Activated gamma-delta T cell (primary cell): ENCODE data around the gene NOP14.
"Not testable (repeated sequence)": the region's sequence is repeated elsewhere in the genome, so short reads cannot be mapped to it uniquely, and the experiment has no call there.

Experiments used
- DNase-seq: peaks from one replicate; lab custom pipeline; 2025; lab: John Stamatoyannopoulos, UW

NOP14 gene

DNA sequence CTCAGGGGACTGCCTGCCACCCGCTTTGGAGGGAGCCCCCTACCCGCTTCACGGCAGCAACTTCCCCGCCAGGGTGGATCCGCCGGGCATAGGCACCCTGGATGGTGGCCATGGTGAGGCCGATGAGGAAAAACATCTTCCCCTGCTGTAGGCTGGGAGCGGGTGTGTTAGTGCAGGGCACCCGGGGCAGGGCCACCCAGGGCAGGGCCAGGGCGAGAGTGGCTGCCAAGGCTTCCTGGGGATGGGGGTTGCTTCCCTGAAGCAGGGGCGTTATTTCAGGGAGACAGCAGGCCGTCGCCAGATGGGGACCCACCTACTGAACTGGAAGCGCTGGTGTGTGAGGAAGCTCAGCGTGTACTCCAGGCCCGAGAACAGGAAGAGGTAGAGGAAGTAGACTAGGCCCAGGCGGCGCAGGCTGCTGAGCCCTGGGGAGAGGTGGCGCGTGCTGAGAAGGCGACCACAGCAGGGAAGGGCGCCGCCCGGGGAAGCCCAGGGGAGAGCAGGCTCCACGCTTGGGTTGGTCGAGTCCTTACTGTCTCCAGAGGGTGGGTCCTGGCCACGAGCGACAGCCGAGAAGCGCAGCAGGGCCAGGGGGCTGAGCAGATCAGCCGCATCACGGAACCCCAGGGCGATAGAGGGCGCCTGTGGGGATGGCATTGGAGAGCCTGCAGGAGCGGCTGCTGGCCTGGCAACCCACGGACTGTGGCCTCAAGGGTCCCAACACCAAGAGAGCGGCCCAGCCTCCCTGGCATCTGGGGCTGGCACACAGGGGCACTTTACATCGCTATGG is 31.5 kb downstream of the NOP14 start:
- peak; percentile 46 for DNase-seq

DNA sequence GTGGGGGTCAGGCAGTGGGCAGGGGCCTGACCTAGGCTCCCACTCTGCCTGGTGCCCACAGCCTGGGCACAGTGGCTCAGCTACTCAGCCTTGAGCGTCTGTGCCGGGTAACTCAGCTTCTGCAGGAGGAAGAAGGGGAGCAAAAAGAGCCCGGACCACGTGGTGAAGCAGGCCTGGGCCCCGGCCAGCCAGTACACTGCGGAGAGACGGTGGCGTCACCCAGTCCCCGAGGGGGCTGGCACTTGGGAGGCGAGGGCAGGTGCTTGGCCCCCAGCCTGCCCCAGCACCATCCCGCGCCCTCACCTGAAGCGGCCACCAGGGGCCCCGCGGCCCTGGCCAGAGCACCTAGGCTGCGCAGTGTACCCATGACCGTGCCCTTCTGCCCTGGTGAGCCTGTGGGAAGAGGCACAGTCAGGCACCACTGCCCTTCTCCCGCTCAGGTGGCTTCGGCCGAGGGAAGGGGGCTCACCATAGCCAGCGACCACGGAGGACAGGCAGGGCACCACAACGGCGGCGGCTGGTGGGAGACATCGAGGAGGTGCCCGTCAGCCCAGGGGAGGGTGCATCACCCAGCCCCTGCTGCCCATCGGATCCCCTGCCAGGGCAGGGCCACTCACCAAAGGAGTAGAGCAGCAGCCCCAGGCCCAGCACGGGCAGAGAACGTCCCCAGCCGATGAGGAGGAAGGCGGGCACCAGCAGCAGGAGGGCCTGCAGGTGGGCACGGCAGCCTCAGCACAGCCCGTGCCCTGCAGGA is 32.3 kb downstream of the NOP14 start:
- no peak for DNase-seq

DNA sequence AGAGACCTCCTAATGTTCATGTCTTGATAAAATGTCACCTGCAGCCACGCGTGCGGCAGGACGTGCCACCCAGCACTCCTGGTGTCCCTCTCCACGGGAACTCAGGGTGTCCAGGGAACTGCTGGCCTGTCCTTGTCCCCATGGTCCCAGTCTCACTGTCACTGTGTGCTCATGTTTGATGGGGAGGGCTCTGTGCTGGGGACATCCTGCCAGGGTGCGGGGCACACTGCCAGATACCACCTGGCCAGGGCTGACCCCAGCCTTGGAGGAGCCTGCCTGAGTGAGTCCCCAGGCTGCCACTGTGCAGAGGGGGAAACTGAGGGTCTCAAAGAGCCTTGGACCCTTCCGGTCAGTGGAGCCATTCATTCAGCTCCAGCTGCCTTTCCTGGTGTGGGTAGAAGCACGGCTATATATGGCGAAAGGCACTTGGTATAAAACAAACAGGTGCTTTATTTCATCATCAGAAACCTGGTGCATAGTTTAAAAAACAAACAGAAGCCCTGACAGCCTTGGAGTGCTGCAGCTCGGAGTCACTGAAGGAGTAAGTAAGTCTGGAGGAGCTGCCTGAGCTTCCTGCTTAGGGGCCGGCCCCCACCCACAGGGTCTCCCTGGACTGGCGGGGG is 33.0 kb downstream of the NOP14 start:
- DNase-seq, result no peak

DNA sequence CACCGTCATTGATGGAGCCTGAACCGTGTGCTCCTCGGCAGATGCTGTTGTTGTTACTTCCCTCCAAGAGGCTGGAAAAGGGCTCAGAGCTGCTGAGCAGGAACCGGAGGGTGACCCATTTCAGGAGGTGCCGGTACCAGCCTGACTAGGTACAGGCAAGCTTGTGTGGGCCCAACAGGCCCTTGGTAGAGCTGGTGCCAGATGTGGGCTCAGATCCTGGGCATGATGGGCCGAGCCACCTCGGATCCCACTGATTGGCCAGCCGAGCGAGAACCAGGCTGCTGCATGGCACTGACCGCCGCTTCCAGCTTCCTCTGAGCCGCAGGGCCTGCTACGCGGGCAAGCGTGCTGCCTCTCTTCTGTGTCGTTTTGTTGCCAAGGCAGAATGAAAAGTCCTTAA is 33.7 kb downstream of the NOP14 start:
- DNase-seq, result no peak

DNA sequence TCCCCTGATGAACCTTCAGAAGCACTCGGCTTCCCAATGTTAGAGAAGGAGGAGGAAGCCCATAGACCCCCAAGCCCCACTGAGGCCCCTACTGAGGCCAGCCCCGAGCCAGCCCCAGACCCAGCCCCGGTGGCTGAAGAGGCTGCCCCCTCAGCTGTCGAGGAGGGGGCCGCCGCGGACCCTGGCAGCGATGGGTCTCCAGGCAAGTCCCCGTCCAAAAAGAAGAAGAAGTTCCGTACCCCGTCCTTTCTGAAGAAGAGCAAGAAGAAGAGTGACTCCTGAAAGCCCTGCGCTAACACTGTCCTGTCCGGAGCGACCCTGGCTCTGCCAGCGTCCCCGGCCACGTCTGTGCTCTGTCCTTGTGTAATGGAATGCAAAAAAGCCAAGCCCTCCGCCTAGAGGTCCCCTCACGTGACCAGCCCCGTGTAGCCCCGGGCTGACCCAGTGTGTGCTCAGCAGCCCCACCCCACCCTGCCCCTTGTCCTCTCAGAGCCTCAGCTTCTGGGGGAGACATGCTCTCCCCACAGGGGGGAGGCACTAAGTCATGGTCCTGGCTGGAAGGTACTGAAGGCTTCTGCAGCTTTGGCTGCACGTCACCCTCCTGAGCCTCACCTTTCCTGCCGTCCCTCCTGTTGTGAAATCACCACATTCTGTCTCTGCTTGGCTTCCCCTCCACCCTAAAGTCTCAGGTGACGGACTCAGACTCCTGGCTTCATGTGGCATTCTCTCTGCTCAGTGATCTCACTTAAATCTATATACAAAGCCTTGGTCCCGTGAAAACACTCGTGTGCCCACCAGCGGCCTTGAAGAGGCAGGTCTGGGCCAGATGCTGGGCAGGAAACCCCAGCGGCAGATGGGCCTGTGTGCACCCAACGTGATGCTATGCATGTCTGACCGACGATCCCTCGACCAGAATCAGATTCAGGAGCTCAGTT is 34.7 kb downstream of the NOP14 start:
- no peak for DNase-seq

DNA sequence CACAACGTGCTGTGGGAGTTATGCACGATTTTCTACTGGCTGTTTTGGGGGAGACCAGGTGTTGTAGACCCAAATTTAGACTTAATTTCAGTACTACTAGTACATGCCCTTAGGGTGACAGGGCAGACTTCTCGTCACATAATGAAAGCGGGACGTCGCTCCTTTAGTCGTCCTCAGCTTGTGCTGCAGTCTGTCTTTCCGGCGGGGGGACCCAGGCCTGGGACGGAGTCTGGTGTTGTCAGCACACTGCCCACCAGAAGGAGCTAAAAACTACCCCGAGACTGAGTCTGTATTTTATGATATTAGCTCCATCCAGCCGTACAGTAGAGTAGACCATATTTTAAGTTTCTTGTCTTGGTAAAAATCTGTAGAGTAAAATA is 35.5 kb downstream of the NOP14 start:
- no peak for DNase-seq

DNA sequence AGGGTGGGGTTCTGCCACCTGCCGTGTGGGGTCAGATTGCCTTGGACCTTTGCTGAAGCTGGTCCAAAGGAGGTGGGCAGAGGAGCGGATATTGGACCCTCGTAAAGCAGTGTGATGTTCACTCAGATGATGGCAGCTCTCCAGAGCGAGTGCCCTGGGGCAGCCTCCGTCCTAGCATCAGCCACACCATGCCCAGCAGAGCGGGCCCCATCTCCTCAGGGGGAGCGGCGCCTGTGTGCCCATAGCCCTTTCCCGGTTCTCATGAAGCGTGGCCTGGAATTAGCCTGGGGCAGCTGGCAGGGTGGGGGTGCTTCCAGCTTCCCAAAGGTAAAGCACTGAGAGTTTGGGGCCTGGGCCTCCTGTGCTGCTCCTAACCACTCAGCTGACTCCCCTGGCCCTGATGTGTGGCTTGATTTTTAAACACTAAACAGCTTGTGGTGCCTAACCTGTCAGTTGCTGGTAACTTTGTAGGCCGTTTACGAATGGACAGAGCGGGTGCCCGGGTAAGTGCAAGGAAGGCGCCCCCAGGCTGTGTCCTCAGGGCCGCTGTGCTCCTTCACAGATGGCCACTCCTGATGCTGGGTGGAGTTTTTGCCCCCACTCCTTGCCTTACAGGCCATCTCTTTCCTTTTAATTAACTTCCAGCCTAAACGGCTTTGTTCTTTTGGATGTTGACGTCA is 36.0 kb downstream of the NOP14 start:
- no peak for DNase-seq

DNA sequence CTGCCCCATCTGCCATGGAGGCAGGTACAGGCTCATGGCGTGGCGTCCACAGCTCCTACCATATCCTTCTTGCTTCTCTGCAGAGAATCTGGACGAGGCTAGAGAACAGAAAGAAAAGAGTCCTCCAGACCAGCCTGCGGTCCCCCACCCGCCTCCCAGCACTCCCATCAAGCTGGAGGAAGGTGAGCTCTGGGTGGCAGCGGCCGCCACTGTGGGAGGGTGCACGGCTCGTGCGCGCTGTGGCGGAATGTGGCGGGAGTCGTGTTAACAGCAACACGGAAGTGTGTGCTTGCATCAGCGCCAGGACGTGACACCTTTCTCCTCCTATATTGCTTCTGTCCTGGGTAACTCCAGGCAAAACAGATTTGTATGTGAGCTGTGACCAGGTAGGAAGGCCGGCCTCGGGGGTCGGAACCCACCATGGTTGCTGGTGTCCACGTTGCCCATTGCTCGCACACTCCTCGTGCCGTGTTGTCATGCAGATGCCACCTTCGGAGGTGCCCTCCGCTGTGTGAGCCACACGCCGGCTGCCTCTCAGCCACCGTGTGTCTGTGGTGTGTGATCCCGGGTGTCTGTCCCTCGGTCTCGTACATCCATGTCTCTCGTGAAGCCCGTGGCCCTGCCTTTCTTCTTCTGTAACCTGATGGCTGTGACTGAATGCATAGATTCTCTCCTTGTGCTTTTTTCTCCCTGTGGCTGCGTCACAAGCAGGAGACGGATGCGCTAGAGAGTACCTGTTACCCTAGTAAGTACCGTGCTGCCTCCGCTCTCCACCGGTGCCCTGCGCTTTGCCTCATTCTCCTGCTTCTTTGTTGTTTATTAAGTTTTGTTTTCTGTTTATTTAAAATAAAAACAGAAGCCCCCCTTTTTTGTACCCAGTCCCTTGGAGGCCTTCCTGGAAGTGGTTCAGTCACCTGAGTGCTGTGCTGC is 37.0 kb downstream of the NOP14 start:
- DNase-seq, result no peak

DNA sequence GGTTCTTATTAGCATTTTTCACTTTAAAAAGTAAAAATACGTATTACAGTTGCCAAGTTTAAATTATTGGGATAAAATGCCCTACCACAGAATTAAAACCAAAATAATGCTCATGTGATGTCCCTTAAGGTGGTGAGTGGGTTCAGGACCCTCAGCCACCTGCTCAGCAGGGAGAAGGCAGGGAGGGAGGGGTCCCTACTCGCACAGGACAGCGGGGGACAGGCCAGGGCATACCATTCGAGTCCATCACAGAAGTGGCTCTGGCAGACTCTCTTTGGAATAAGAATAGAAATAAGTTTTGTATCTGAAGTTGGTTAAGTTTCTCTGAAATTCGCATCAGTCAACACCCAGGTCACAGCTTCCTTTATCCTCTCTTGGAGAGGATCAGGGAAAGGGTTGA is 37.7 kb downstream of the NOP14 start:
- no peak for DNase-seq

DNA sequence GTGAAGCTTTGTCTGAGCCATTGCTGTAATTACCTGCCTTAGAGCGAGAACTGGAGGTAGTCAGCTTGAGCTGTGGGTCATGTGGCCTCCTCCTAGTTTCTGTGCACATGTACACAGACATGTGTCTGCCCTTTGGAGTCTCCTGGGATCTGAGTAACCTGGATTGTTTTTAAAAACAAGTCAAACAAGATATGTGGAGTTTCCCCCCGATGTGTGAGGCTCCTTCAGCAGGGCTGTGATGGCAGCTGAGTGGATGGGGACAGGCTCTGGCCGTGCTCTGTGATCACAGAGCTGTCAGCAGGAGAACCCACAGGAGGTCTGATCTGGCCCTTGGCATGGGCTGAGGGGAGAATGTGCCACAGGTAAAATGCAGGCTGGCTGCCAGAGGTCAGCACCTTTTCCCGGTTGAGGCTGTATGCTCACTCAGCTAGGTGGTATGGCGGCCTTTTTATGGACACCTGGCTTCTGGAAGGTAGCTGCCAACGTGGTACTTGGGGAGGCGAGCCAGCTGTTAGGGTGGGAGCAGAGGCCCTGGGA is 38.4 kb downstream of the NOP14 start:
- DNase-seq, result no peak

DNA sequence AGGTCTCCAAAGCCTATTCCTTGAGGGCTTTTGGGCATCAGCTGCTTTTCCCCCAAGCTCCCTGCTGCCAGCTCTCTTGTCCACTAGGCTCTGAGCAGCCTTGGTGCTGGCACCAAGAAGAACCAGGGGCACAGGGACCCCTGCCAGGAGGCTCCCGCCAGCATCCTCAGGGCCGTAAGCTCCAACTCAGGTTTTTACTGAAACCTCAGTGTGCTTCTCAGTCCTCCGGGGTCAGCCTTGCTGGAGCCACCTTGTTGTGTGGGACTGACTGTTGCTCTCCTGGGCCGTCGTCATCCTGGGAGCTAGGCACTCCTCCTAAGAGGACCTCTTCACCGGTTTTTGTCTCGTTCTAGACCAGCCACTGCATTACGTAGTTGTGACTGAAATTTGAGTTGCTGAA is 38.9 kb downstream of the NOP14 start:
- DNase-seq, result no peak

DNA sequence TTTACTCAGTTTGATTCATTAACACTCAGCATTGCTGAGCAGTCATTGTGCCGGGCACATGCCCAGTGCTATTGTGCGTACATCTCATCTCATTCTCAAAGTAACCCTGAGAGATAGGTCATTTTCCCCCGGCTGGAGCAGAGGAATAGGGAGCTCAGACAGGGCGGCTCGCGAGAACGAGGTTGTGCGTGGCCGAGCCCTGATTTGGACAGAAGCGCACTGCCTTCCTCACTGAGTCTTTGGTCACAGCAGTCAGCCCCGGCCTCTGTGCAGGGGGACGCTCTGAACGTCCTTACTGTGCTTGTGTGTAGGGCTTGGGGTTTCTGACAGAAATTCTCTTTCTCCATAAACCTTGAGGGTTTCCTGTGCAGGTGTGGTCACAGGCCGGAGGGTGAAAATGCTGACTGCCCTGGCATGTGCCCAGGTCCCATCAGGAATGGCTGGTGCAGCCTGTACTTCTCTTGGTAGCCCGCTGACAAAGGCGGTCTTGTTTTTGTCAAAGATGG is 39.5 kb downstream of the NOP14 start:
- DNase-seq, result no peak

DNA sequence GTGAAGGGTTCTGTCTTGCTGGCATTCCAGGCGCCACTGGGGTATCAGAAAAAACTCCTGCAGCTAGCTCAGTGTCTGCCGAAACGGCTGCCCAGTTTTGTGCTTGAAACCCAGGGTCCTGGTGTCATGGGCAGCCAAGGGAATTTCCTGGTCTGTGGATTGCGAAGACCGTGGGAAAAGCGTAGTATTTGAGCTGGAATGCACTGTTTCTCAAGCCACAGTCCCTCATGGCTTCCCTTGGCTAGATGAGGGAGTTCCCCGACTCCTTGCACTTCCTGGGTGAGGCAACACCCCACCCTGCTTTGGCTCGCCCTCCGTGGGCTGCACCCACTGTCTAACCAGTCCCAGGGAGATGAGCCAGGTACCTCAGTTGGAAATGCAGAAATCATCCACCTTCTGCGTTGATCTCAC is 40.1 kb downstream of the NOP14 start:
- no peak for DNase-seq

DNA sequence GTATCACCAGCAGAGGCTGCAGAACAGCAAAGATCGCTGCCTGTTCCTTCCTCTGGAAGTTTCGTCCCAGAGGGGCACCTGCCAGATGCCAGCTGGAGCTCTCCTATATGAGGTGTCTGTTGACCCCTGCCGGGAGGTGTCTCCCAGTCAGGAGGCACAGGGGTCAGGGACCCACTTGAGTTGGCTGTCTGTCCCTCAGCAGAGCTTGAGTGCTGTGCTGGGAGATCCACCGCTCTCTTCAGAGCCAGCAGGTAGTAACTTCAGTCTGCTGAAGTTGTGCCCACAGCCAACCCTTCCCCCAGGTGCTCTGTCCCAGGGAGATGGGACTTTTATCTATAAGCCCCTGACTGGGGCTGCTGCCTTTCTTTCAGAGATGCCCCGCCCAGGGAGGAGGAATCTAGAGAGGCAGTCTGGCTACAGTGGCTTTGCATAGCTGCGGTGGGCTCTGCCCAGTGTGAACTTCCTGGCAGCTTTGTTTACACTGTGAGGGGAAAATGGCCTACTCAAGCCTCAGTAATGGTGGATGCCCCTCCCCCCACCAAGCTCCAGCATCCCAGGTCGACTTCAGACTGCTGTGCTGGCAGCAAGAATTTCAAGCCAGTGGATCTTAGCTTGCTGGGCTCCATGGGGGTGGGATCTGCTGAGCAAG is 40.6 kb downstream of the NOP14 start:
- DNase-seq, result not testable (repeated sequence)

DNA sequence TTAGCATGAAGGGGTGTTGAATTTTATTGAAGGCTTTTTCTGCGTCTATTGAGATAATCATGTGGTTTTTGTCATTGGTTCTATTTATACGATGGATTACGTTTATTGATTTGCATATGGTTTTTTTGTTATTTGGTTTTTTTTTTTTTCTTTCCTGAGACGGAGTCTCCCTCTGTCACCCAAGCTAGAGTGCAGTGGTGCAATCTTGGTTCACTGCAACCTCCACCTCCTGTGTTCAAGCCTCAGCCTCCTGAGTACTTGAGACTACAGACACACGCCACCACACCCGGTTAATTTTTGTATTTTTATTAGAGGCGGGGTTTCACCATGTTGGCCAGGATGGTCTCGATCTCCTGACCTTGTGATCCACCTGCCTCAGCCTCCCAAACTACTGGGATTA is 44.5 kb downstream of the NOP14 start:
- not testable (repeated sequence) for DNase-seq

DNA sequence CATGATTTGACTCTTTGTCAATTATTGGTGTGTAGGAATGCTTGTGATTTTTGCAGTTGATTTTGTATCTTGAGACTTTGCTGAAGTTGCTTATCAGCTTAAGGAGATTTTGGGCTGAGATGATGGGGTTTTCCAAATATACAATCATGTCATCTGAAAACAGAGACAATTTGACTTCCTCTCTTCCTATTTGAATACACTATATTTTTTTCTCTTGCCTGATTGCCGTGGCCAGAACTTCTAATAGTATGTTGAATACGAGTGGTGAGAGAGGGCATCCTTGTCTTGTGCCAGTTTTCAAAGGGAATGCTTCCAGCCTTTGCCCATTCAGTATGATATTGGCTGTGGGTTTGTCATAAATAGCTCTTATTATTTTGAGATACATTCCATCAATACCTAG is 44.9 kb downstream of the NOP14 start:
- not testable (repeated sequence) for DNase-seq

DNA sequence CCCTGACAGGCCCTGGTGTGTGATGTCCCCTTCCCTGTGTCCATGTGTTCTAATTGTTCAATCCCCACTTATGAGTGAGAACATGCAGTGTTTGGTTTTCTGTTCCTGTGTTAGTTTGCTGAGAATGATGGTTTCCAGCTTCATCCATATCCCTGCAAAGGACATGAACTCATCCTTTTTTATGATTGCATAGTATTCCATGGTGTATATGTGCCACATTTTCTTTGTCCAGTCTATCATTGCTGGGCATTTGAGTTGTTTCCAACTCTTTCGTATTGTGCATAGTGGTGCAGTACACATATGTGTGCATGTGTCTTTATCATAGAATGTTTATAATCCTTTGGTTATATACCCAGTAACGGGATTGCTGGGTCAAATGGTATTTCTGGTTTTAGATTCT is 46.5 kb downstream of the NOP14 start:
- DNase-seq, result not testable (repeated sequence)

DNA sequence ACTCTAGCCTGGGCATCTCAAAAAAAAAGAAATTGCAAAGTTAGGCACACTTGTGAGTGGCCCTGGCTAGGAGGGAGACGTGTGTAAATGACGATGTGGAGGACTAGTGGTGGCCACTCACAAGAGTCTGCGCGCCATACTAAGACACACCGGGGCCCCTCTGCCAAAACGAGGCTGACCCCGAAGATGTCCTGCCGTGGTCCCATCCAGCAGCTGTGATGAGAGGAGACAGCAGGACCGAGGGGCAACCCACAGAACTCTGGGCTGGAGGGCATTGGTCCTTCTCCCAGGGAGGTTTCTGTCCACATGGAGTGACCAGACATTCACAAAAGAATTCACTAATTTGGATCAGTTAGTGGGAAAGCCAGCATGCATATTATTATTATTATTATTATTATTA is 47.4 kb downstream of the NOP14 start:
- no peak for DNase-seq
